Stimulated activated CD8-positive, alpha-beta memory T cell treated with anti-CD3 and anti-CD28 coated beads, Interleukin-4, amount 100 ng/mL, for 1 hour (primary cell): ENCODE data around the gene MTHFD1L.
"Not testable (repeated sequence)": the region's sequence is repeated elsewhere in the genome, so short reads cannot be mapped to it uniquely, and the experiment has no call there.

Source experiments
- DNase-seq, 2 donors: peaks; one replicate each; pipeline ENCODE4 v3.0.0-alpha.2; 2020; ENCODE audit warnings: low read depth in 2 of 2, low spot score in 1 of 2

The MTHFD1L gene

GRCh38 chr6:151113641-151114040, 248.1 kb downstream of the MTHFD1L start:
- no peak for DNase-seq

GRCh38 chr6:151118461-151119123, 253.1 kb downstream of the MTHFD1L start:
- DNase-seq = no peak

GRCh38 chr6:151119823-151120524, 254.5 kb downstream of the MTHFD1L start:
- DNase-seq = no peak

- no peak for DNase-seq
Measured at GRCh38 chr6:151121900-151122299, 256.4 kb downstream of the MTHFD1L start.

GRCh38 chr6:151123641-151124040, 258.1 kb downstream of the MTHFD1L start:
- not testable (repeated sequence) for DNase-seq

GRCh38 chr6:151125242-151125641, 259.7 kb downstream of the MTHFD1L start:
- not testable (repeated sequence) for DNase-seq

GRCh38 chr6:151125651-151126416, 260.3 kb downstream of the MTHFD1L start:
- not testable (repeated sequence) for DNase-seq

GRCh38 chr6:151126417-151126724, 260.9 kb downstream of the MTHFD1L start:
- not testable (repeated sequence) for DNase-seq

- DNase-seq = not testable (repeated sequence)
Measured at GRCh38 chr6:151127133-151127798, 261.8 kb downstream of the MTHFD1L start.

GRCh38 chr6:151128763-151129370, 263.4 kb downstream of the MTHFD1L start:
- DNase-seq = no peak

- no peak for DNase-seq
Measured at GRCh38 chr6:151130329-151130728, 264.8 kb downstream of the MTHFD1L start.

- DNase-seq = no peak
Measured at GRCh38 chr6:151131324-151132007, 266.0 kb downstream of the MTHFD1L start.

- DNase-seq = no peak
Measured at GRCh38 chr6:151136141-151136755, 270.7 kb downstream of the MTHFD1L start.

- DNase-seq = no peak
Measured at GRCh38 chr6:151137542-151137941, 272.0 kb downstream of the MTHFD1L start.

GRCh38 chr6:151139524-151139923, 274.0 kb downstream of the MTHFD1L start:
- DNase-seq = no peak

GRCh38 chr6:151140767-151141166, 275.3 kb downstream of the MTHFD1L start:
- no peak for DNase-seq

GRCh38 chr6:151141685-151142084, 276.2 kb downstream of the MTHFD1L start:
- no peak for DNase-seq

- DNase-seq = no peak
Measured at GRCh38 chr6:151142676-151143075, 277.2 kb downstream of the MTHFD1L start.

GRCh38 chr6:151143337-151143736, 277.8 kb downstream of the MTHFD1L start:
- DNase-seq = no peak

- DNase-seq = no peak
Measured at GRCh38 chr6:151143806-151144205, 278.3 kb downstream of the MTHFD1L start.
